Middle frontal gyrus (tissue), 1 donor: ENCODE results near the gene SYNC.
"Not testable (repeated sequence)": the region's sequence is repeated elsewhere in the genome, so short reads cannot be mapped to it uniquely, and the experiment has no call there.

Experiments
- DNase-seq: peaks from one replicate; pipeline ENCODE4 v3.0.0-alpha.2; 2015; ENCODE audit warnings: low spot score; ENCODE audit errors: extremely low spot score

SYNC gene

GRCh38 chr1:32724678-32725614 is 22.4 kb upstream of the SYNC start:
- no peak for DNase-seq

- no peak for DNase-seq
Measured at GRCh38 chr1:32719681-32720275, 17.2 kb upstream of the SYNC start.

GRCh38 chr1:32718527-32718926 is 16.0 kb upstream of the SYNC start:
- DNase-seq: no peak

GRCh38 chr1:32718036-32718435 is 15.5 kb upstream of the SYNC start:
- DNase-seq: no peak

- no peak for DNase-seq
Measured at GRCh38 chr1:32717503-32717902, 14.9 kb upstream of the SYNC start.

- DNase-seq: no peak
Measured at GRCh38 chr1:32716312-32717148, 14.0 kb upstream of the SYNC start.

GRCh38 chr1:32715901-32716311 is 13.3 kb upstream of the SYNC start:
- DNase-seq: no peak

GRCh38 chr1:32714277-32714676 is 11.7 kb upstream of the SYNC start:
- no peak for DNase-seq

GRCh38 chr1:32713081-32713480 is 10.5 kb upstream of the SYNC start:
- no peak for DNase-seq

- DNase-seq: not testable (repeated sequence)
Measured at GRCh38 chr1:32711221-32711620, 8.7 kb upstream of the SYNC start.

GRCh38 chr1:32709476-32709875 is 6.9 kb upstream of the SYNC start:
- DNase-seq: no peak

- DNase-seq: no peak
Measured at GRCh38 chr1:32709075-32709474, 6.5 kb upstream of the SYNC start.

- no peak for DNase-seq
Measured at GRCh38 chr1:32706491-32706890, 3.9 kb upstream of the SYNC start.

- DNase-seq: no peak
Measured at GRCh38 chr1:32705516-32705915, 2.9 kb upstream of the SYNC start.

GRCh38 chr1:32703479-32704291 is 1.1 kb upstream of the SYNC start:
- DNase-seq: no peak

- no peak for DNase-seq
Measured at GRCh38 chr1:32701951-32702598, 495 bp downstream of the SYNC start.

- no peak for DNase-seq
Measured at GRCh38 chr1:32701421-32701911, 1.1 kb downstream of the SYNC start.

- not testable (repeated sequence) for DNase-seq
Measured at GRCh38 chr1:32696996-32697395, 5.6 kb downstream of the SYNC start.

GRCh38 chr1:32696041-32696440 is 6.5 kb downstream of the SYNC start:
- no peak for DNase-seq
